Spleen (tissue), 3 donors: Measurements from ENCODE around the gene JAZF1.

Source experiments
- POLR2A ChIP-seq, 3 donors: fragments of 450-650 bp; IDR thresholded peaks; one replicate each; pipeline ENCODE4 v1.5.1; 2017; ENCODE audit warnings: antibody characterized with exemption in 3 of 3, mild to moderate bottlenecking in 1 of 3
- POLR2AphosphoS5 ChIP-seq, 3 donors: sonication (generic); formaldehyde crosslinking; IDR thresholded peaks; one replicate each; pipeline ENCODE4 v1.5.1; 2017; ENCODE audit warnings: antibody characterized with exemption in 3 of 3

DNA sequence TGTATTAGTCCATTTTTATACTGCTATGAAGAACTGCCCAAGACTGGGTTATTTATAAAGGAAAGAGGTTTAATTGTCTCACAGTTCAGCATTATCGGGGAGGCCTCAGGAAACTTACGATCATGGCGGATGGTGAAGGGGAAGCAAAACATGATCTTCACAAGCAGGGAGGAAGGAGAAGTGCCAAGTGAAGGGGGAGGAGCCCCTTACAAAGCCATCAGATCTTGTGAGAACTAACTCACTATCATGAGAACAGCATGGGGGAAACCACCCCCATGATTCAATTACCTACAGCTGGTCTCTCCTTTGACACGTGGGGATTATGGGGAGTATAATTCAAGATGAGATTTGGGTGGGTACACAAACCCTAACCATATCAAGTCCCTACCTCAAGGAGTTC is 85.4 kb downstream of the JAZF1 start:
- TF ChIP-seq POLR2AphosphoS5 (IDR thresholded peaks at IDR 0.05) (no peak), POLR2A (IDR thresholded peaks at IDR 0.05) (no peak)
